VCaP (cell line): ENCODE data around the gene ZNF808.
A peak's percentile ranks its signal among the peaks of the same experiment; 100 is the strongest.
"Not testable (repeated sequence)": the region's sequence is repeated elsewhere in the genome, so short reads cannot be mapped to it uniquely, and the experiment has no call there.

Source experiments
- H3K27ac ChIP-seq: fragments of 450-650 bp; 2 replicates; pipeline ENCODE4 v1.5.1; 2017
- TF ChIP-seq, protein P1 (sequence below): fragments of 450-650 bp; conservative IDR thresholded peaks from 2 replicates; pipeline ENCODE4 v1.5.1; 2017; ENCODE audit warnings: mild to moderate bottlenecking, moderate library complexity

Gene ZNF808

DNA sequence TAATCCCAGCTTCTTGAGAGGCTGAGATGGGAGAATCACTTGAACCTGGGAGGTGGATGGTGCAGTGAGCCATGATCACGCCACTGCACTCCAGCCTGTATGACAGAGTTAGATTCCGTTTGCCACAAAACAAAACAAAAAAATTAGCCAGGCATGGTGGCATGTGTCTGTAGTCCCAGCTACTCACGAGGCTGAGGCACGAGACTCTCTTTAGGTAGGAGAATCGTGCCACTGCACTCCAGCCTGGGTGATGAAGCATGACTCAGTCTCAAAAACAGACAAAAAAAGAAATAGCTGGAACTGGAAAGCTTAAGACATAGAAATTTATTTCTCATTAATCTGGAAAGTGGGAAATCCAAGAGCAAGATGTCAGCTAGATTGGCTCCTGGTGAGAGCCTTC lies 20.2 kb upstream of the ZNF808 start:
- no peak overlapping the region for H3K27ac ChIP-seq
- TF ChIP-seq, protein P1, sequence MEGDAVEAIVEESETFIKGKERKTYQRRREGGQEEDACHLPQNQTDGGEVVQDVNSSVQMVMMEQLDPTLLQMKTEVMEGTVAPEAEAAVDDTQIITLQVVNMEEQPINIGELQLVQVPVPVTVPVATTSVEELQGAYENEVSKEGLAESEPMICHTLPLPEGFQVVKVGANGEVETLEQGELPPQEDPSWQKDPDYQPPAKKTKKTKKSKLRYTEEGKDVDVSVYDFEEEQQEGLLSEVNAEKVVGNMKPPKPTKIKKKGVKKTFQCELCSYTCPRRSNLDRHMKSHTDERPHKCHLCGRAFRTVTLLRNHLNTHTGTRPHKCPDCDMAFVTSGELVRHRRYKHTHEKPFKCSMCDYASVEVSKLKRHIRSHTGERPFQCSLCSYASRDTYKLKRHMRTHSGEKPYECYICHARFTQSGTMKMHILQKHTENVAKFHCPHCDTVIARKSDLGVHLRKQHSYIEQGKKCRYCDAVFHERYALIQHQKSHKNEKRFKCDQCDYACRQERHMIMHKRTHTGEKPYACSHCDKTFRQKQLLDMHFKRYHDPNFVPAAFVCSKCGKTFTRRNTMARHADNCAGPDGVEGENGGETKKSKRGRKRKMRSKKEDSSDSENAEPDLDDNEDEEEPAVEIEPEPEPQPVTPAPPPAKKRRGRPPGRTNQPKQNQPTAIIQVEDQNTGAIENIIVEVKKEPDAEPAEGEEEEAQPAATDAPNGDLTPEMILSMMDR, result no peak

DNA sequence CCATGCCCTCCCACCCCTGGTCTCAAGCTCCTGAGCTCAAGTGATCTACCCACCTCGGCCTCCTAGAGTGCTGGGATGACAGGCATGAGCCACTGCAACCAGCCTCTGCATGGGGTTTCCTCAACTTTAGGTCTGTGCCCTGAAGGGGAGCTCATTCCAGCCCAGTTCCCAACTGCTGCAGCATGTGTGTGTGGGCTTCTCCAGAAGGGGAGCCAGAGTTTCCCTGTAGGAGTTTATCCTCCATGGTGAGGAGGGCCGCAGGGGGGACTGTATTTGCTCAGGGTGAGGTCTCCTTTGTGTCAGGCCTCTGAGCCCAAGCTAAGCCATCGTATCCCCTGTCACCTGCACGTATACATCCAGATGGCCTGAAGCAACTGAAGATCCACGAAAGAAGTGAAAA lies 11.3 kb upstream of the ZNF808 start:
- no peak overlapping the region for H3K27ac ChIP-seq
- TF ChIP-seq, protein P1, result no peak

DNA sequence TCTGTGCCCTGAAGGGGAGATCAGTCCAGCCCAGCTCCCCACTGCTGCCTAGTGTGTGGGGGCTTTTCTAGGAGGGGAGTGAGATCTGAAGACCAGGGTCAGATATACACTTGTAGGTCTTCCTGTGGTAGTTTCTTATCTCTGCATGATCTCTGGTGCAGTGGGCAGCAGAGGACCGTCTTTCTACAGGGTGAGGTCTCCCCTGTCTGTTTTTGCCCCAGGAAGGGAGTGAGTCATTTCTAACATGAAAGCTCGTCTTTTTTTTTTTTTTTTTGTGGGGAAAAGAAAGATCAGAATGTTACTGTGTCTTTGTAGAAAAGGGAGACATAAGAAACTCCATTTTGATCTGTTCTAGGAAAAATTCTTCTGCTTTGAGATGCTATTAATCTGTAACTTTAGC lies 8.8 kb upstream of the ZNF808 start:
- H3K27ac ChIP-seq, result no peak overlapping the region
- TF ChIP-seq, protein P1, result no peak

DNA sequence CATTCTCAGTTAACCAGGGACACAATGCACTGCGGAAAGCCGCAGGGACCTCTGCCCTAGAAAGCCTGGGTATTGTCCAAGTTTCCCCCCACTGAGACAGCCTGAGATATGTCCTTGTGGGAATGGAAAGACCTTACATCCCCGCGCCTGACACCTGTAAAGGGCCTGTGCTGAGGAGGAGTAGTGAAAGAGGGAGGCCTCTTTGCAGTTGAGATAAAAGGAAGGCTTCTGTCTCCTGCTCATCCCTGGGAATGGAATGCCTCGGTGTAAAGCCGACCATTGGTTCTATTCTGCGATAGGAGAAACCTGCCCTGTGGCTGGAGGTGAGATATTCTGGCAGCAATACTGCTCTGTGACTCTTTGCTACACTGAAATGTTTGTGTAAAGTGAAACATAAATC lies 8.3 kb upstream of the ZNF808 start:
- H3K27ac ChIP-seq, result not testable (repeated sequence)

DNA sequence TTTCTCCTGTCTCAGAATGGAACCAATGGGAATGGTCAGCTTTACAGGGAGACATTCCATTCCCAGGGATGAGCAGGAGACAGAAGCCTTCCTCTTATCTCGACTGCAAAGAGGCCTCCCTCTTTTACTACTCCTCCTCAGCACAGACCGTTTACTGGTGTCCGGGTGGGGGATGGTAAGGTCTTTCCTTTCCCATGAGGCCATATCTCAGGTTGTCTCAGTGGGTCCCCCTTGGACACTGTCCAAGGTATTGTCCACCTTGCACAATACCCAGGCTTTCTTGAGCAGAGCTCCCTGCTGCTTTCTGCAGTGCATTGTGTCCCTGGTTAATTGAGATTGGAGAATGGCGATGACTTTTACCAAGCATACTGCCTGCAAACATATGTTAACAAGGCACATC lies 7.5 kb upstream of the ZNF808 start:
- no peak overlapping the region for H3K27ac ChIP-seq
- TF ChIP-seq, protein P1, result no peak

DNA sequence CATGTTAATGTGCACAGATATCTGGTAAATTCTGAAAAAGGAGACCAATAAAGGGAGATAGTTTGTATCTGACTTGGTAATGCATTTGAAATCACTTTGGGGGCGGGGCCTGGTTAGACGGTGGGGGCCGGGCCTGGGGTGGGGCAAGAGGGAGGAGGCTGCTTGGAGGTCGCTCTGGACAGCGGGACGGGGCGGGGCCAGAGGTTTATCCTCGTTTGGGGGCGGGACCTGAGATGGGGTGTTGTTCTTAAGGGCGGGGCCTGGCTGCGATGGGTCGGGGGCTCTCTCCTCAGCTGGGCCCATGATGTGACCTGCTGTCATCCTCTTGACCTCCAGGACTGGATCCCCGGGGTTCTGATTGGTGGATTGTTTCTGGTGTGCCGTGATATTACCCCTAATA lies 4.9 kb upstream of the ZNF808 start:
- no peak overlapping the region for H3K27ac ChIP-seq
- TF ChIP-seq, protein P1, result no peak

DNA sequence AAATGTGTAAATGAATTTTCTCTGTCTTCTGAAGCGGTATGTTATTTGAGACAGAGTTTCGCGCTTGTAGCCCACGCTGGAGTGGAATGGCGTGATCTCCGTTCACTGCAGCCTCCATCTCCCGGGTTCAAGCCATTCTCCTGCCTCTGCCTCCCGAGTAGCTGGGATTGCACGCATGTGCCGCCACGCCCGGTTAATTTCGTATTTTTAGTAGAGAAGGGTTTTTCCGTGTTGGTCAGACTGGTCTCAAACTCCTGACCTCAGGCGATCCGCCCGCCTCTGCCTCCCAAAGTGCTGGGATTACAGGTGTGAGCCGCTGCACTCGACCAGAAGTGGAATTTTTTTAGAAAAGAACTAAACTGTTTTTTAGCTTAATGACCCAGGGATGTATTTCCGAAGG lies 3.4 kb upstream of the ZNF808 start:
- TF ChIP-seq, protein P1, result no peak
- no peak overlapping the region for H3K27ac ChIP-seq

DNA sequence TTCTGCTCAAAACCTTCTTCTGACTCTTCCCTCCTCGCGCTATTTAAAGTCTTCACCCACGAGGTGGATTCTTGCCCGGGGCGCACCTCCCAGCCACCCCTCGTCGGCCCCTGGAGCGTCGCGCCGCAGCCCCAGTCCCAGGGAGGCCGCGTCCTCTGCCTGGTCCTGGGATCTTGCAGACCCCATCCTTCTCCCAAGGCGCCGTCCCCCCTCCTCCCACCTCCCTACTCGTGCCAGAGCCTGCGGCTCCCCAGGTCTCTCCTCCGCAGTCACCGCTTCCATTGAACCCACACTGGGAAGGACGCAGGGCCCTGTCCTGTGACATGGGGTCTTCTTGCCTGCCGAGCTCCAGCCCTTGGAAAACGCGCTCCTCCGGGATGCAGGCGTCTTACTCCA lies 486 bp downstream of the ZNF808 start:
- H3K27ac ChIP-seq, result peak overlapping the region; percentile 91
- TF ChIP-seq, protein P1, result no peak
